GM13977 (cell line): ENCODE results near the gene SLC26A6.

Experiments
- DNase-seq: peaks from one replicate; pipeline ENCODE4 v3.0.0; 2012; ENCODE audit warnings: low spot score
- in situ Hi-C: fragments of 300-500 bp; cut with MboI; formaldehyde crosslinking; loops from one replicate; pipeline ENCODE4 v1.12.0; 2022; ENCODE audit warnings: low sequenced_read_pairs, low pct_unique_long_range_greater_than_20kb, mixed read lengths, inconsistent platforms; ENCODE audit not compliant: unreplicated experiment
- TF ChIP-seq, protein P1 (sequence below): IDR thresholded peaks from 2 replicates; pipeline ENCODE4 v1.5.1; 2012; ENCODE audit warnings: mild to moderate bottlenecking, control low read depth; ENCODE audit not compliant: insufficient read depth; ENCODE audit errors: extremely low read depth, missing control alignments

The SLC26A6 gene

DNA sequence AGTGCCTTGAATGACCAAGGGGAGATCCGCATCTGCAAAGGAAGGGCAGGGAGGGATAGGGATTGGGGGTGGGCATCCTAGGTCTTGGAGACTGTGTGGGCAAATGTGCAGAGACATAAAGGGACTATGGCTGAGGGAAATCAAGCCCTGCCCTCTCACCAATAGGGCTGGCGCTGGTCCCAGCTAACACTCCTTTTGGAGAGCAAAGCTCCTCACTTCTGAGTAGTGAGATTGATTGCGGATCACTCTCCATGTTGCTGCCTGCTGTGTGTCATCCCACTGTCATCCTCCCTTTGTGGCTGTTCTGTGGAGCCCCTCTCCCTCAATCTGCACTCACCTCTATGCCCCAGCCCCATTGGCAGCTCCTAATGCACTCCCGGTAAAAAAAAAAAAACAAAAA, 29.7 kb upstream of the SLC26A6 start:
- no peak for DNase-seq
- TF ChIP-seq, protein P1, sequence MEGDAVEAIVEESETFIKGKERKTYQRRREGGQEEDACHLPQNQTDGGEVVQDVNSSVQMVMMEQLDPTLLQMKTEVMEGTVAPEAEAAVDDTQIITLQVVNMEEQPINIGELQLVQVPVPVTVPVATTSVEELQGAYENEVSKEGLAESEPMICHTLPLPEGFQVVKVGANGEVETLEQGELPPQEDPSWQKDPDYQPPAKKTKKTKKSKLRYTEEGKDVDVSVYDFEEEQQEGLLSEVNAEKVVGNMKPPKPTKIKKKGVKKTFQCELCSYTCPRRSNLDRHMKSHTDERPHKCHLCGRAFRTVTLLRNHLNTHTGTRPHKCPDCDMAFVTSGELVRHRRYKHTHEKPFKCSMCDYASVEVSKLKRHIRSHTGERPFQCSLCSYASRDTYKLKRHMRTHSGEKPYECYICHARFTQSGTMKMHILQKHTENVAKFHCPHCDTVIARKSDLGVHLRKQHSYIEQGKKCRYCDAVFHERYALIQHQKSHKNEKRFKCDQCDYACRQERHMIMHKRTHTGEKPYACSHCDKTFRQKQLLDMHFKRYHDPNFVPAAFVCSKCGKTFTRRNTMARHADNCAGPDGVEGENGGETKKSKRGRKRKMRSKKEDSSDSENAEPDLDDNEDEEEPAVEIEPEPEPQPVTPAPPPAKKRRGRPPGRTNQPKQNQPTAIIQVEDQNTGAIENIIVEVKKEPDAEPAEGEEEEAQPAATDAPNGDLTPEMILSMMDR: no peak
- in situ Hi-C loops: no loop called here

DNA sequence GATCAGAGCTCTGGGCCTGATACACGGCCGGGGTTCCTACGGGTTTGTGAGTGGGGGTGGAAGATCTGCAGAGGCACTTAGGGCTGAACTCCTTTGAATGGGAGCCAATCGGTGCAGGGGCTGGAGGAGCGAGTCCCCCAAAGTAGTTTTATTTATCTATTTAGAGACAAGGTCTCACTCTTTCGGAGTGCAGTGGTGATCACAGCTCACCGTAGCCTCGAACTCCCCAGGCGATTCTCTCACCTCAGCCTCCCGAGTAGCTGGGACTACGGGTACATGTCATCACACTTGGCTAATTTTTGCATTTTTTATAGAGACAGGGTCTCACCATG, 29.0 kb upstream of the SLC26A6 start:
- in situ Hi-C loops: no loop called here
- DNase-seq: no peak
- TF ChIP-seq, protein P1: no peak

DNA sequence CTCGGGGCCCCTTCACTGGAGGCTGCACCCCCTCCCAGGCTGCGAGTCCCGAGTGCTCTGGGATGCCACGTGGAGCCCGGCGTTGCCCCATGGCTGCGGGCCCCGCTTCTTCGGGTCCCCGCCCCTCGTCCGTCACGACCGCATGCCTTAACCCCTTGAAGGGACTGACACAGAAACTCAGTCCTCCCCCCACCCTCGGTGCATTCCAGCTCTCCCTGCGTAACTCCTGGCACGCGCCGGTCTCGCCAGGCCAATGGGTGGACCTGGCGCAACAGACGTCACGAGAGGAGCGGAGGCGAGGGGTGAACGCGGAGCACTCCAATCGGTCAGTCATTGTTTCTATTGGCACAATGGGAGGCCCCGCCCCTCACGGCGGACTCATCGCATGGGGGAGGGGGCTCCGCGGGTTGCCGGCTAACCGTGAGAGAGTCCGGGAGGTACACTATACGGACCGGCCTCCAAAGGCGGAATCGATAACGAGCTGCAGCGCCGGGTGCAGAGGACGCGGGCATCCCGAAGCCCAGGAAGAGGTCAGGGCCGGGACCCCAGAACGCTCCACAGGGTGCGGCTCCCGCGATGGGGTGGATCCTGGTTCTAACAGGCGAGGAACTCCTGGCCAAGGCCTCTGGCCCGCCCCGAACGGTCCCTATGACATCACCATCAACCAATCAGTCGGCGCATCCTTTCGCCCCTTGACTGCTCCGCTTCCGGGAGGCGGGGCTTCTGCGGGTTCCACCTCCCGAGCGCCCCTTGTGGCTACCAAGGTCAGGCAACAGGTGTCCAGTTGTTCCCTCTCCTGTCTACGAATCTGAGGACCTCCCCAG, 28.4 kb upstream of the SLC26A6 start:
- in situ Hi-C loops: no loop called here
- TF ChIP-seq, protein P1: peak; percentile 81
- DNase-seq: peak; percentile 99

DNA sequence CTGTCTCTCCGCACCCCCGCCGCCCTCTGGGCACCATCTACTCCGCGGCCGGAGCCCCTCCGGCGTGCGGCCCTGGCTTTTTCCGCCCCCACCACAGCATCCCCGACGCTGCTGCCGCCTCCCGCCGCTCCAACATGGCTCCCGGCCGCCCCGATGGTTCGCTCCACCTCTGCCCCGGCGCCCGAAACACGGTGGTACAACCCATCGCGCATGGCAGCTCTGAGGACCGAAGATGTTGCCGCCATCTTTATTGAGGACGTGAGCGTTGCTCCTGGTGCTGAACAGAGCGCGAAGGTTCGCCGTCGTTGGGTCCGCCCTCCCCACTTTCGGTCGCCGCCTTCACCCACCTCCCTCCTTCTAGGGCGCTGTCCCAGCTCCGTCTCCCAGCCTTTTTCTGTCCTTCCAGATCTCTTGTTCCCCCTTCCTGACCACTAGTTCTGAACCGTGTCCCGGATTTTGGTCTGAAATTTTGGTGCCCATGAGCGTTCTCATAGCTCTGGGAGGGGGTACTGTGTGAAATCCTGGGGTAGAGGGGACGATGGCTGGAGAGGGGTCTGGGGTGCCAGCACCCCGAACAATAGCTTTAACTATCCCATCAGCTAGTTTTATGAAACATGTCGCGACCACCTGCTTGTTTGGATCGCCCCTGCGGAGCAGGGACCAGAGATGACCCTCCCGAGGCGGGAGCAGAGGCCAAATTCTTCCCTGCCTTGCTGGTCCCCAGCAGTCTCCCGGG, 27.7 kb upstream of the SLC26A6 start, which contains the start of gene CELSR3:
Gene CELSR3, minus strand, starts transcription at position 134 of the 736 bp plus-strand sequence. CDS start 252 bp downstream, outside the sequence.
- TF ChIP-seq, protein P1: no peak
- in situ Hi-C loops: no loop called here
- peak; percentile 73 for DNase-seq

DNA sequence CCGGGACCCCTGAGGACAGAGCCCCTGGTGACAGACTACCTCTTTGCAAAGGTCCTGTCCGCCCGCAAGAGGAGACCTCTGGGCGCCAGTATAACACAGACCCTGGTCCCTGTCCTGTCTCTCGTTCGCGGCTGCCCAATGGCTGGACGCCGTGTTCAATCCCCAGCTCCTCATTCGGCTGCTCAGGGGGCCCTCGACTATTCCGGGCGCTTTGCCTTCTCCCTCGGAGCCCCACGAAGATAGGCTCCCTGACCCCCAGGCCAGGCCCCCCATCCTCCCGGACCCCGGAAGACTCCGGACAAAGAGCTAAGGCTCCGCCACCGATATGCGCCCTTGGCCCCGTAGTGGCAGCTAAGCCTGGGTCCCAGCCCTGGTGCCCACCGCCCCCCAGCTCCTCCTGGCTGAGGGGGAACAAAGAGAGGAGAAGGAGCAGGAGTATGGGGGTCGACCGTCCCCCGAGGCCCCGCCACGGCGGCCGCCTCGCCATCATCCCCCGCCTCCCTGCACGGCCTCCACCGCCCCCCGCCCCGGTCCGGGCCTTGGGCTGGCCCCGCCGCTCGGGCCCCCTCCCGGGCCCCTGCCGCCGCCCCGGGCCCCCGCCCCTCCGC, 27.0 kb upstream of the SLC26A6 start:
- in situ Hi-C loops: no loop called here
- no peak for DNase-seq
- TF ChIP-seq, protein P1: no peak

DNA sequence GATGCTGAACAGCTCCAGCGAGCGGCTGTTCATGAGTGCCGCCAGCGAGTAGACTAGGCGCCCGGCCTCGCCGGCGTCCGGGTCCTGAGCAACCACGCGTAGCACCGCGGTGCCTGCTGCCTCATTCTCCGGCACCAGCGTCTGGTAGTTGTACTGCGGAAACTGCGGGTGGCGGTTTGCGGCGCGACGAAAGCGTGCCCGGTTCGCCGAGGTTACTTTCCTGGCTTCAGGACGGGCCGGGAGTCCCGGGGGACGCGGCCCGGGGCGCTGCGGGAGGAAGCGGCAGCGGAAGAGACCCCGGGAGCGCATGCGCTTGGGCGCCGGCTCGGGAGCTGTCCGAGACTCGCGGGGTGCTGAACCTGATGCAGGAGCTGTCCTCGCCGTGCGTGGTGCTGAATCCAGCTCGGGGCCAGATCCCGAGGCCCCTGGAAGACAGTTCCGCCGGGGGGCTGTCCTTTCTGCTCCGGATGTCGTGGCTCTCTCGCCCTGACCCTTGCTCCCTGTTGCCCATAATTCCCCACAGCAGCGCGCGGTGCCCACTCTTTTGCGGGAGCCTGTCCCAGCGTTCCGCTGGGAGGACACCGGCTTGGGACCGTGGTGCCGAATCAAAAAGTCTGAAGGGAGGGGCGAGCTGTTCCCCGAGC, 26.4 kb upstream of the SLC26A6 start:
- TF ChIP-seq, protein P1: no peak
- in situ Hi-C loops: no loop called here
- peak; percentile 92 for DNase-seq
